Measurements from ENCODE around the gene KLF2.

- TF ChIP-seq CTCF (IDR thresholded peaks at IDR 0.05) (no peak), POLR2A (IDR thresholded peaks at IDR 0.05) (no peak)
These were observed 23.1 kb downstream of the KLF2 start for GRCh38 chr19:16347706-16348105.

Data from uterus (tissue), 2 donors.